Measurements from ENCODE around the gene PCSK6.

DNA sequence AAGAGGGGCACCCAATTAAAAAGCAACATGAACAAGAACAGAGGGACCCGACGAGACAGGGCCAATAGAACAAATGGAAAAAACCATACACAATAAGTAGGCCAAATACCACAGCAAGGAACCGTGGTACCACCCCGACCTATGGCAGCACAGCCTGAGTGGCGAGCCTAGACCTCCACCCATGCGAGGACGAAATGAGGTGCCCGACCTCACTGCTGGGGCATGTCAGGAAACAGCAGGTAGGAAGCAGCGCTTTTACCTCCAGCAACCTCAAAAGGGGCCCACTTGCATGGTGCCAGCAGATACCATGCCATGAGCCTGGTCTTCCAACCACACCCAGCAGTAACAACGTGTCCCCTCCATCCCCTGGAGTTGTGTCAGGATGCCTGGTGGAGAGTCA is 77.9 kb downstream of the PCSK6 start:
- TF ChIP-seq, protein P1, sequence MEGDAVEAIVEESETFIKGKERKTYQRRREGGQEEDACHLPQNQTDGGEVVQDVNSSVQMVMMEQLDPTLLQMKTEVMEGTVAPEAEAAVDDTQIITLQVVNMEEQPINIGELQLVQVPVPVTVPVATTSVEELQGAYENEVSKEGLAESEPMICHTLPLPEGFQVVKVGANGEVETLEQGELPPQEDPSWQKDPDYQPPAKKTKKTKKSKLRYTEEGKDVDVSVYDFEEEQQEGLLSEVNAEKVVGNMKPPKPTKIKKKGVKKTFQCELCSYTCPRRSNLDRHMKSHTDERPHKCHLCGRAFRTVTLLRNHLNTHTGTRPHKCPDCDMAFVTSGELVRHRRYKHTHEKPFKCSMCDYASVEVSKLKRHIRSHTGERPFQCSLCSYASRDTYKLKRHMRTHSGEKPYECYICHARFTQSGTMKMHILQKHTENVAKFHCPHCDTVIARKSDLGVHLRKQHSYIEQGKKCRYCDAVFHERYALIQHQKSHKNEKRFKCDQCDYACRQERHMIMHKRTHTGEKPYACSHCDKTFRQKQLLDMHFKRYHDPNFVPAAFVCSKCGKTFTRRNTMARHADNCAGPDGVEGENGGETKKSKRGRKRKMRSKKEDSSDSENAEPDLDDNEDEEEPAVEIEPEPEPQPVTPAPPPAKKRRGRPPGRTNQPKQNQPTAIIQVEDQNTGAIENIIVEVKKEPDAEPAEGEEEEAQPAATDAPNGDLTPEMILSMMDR (IDR thresholded peaks at IDR 0.05) = no peak
- TF ChIP-seq POLR2A (IDR thresholded peaks at IDR 0.05) = no peak
